HepG2 (cell line): ENCODE results near the gene NOTUM. TPM values are rescaled to one million over a fixed set of nuclear protein-coding genes. Genes with fewer than 3 reads are reported as not detected.

ENCODE experiments used
- ATAC-seq: fragments of 200-7000 bp; cut with Tn5 transposase; 3 replicates; pipeline ENCODE4 v1.9.1; 2020; ENCODE audit warnings: mild to moderate bottlenecking, moderate library complexity
- BruUV-seq: library from RNA; stranded (reverse); fragments of 400-500 nt; replicated peaks from 2 replicates; lab custom pipeline; 2021; lab: Mats Ljungman, UMichigan
- CTCF ChIA-PET: fragments of 300-600 bp; formaldehyde crosslinking; extraction: SDS; loops from one replicate; lab custom pipeline; 2021; ENCODE audit warnings: low total read pairs, inconsistent platforms, low intra/inter-chr PET ratio; lab: Yijun Ruan, JAX
- POLR2A ChIA-PET: fragments of 350-600 bp; sonication (Branson Sonifier 250); formaldehyde crosslinking; loops from one replicate; lab custom pipeline; 2020; ENCODE audit warnings: antibody characterized with exemption, inconsistent platforms; lab: Yijun Ruan, JAX
- DNase-seq: peaks from one replicate; pipeline ENCODE4 v3.0.0-alpha.2; 2015; ENCODE audit warnings: low spot score
- FAIRE-seq: peaks from 3 replicates; lab custom pipeline; 2011; peaks lifted over from hg19 to GRCh38; lab: Jason Lieb, UNC
- H2AFZ ChIP-seq: one replicate; pipeline ENCODE4 v1.6.1; 2011; ENCODE audit warnings: low read length, inconsistent platforms
- H3K27ac ChIP-seq: fragments of 300-600 bp; 3 replicates; pipeline ENCODE4 v1.8.0; 2011; ENCODE audit warnings: mixed run types, mild to moderate bottlenecking, mixed read lengths, low read length, inconsistent platforms; ENCODE audit not compliant: insufficient read depth; ENCODE audit errors: extremely low read length
- H3K27me3 ChIP-seq, 2 experiments: fragments of 200-600 bp in 1 of 2; 2 replicates in 1 of 2; 3 replicates in 1 of 2; pipeline versions ENCODE4 v1.6.0 to v1.8.0; 2011; ENCODE audit warnings: low read length in 2 of 2, mild to moderate bottlenecking in 2 of 2, moderate library complexity in 2 of 2, inconsistent platforms in 1 of 2; ENCODE audit not compliant: insufficient read depth in 2 of 2, control insufficient read depth in 1 of 2
- H3K36me3 ChIP-seq, 2 experiments: fragments of 200-600 bp in 1 of 2; replicated peaks in 1 of 2; 2 replicates in 1 of 2; 3 replicates in 1 of 2; pipeline versions ENCODE4 v1.5.1 to v1.8.0; 2011; ENCODE audit warnings: low read length in 2 of 2, inconsistent platforms in 1 of 2; ENCODE audit not compliant: insufficient read depth in 2 of 2, control insufficient read depth in 1 of 2
- H3K4me1 ChIP-seq: 2 replicates; pipeline ENCODE4 v1.5.1; 2012; ENCODE audit warnings: low read length, inconsistent platforms; ENCODE audit not compliant: insufficient read depth
- H3K4me2 ChIP-seq: 2 replicates; pipeline ENCODE4 v1.6.0; 2011; ENCODE audit warnings: low read depth, low read length, inconsistent platforms
- H3K4me3 ChIP-seq, 3 experiments: fragments of 200-600 bp in 1 of 3; sonication (generic), shearing (Covaris generic) in 1 of 3; replicated peaks in 1 of 3; 2 replicates each; pipeline ENCODE4 v1.5.1; 2011 to 2016; ENCODE audit warnings: low read length in 3 of 3, inconsistent platforms in 2 of 3, low read depth in 2 of 3, mild to moderate bottlenecking in 2 of 3, control low read depth in 1 of 3, mixed read lengths in 1 of 3; ENCODE audit not compliant: insufficient read depth in 1 of 3
- H3K79me2 ChIP-seq: one replicate; pipeline ENCODE4 v1.6.1; 2011; ENCODE audit warnings: low read length, inconsistent platforms; ENCODE audit not compliant: insufficient read depth
- H3K9ac ChIP-seq: 2 replicates; pipeline ENCODE4 v1.6.0; 2011; ENCODE audit warnings: mild to moderate bottlenecking, low read depth, low read length, inconsistent platforms; ENCODE audit not compliant: insufficient read depth
- H3K9me3 ChIP-seq: 2 replicates; pipeline ENCODE4 v1.5.1; 2012; ENCODE audit warnings: mild to moderate bottlenecking, low read length
- H4K20me1 ChIP-seq: 2 replicates; pipeline ENCODE4 v1.6.0; 2011; ENCODE audit warnings: inconsistent platforms, mild to moderate bottlenecking, low read length, moderate library complexity; ENCODE audit not compliant: insufficient read depth
- KIAA2018 ChIP-seq: sonication (generic); formaldehyde crosslinking; IDR thresholded peaks from 2 replicates; pipeline ENCODE4 v1.5.0; 2020; ENCODE audit warnings: mild to moderate bottlenecking, missing genetic modification reagents, borderline replicate concordance
- PLRG1 ChIP-seq: fragments of 450-650 bp; conservative IDR thresholded peaks from 2 replicates; pipeline ENCODE4 v1.6.1; 2016
- RFXANK ChIP-seq: IDR thresholded peaks from 2 replicates; pipeline ENCODE4 v1.6.1; 2016
- ZNF326 ChIP-seq: sonication (generic); formaldehyde crosslinking; IDR thresholded peaks from 2 replicates; pipeline ENCODE4 v1.4.0; 2020; ENCODE audit warnings: missing genetic modification reagents, borderline replicate concordance
- ZNF337 ChIP-seq: sonication (generic); formaldehyde crosslinking; IDR thresholded peaks from 2 replicates; pipeline ENCODE4 v1.5.1; 2020; ENCODE audit warnings: missing genetic modification reagents, low read depth, mild to moderate bottlenecking, borderline replicate concordance
- ZNF549 ChIP-seq: sonication (generic); formaldehyde crosslinking; IDR thresholded peaks from 2 replicates; pipeline ENCODE4 v1.5.0; 2020; ENCODE audit warnings: missing genetic modification reagents
- ZNF674 ChIP-seq: sonication (generic); formaldehyde crosslinking; IDR thresholded peaks from 2 replicates; pipeline ENCODE4 v1.5.0; 2020; ENCODE audit warnings: low read depth, mild to moderate bottlenecking, missing genetic modification reagents
- ZNF740 ChIP-seq: sonication (generic); formaldehyde crosslinking; IDR thresholded peaks from 2 replicates; pipeline ENCODE4 v1.4.0; 2020; ENCODE audit warnings: missing genetic modification reagents
- WGBS: methylation state at CpG from one replicate; pipeline ENCODE4 v1.1.6; 2017; ENCODE audit warnings: low lambda C conversion rate; 5-methylcytosine and 5-hydroxymethylcytosine counted together
- in situ Hi-C: cut with HindIII; loops from 2 replicates; pipeline ENCODE4 v1.10.0; 2017; ENCODE audit warnings: low pct_unique_long_range_greater_than_20kb; ENCODE audit not compliant: extremely low pct_ligation_motif_present
- intact Hi-C: fragments of 100-400 bp; cut with micrococcal nuclease; formaldehyde crosslinking; loops from one replicate; pipeline ENCODE4 v1.10.0; 2022; ENCODE audit not compliant: unreplicated experiment
- polyA plus RNA-seq, 8 experiments: library from polyadenylated mRNA; depleted of rRNA in 3 of 8; stranded (reverse) in 7 of 8; unstranded in 1 of 8; fragments of >200 nt; fragmentation: Illumina TruSeq in 4 of 8; extraction: Trizol in 4 of 8; gene quantifications; 2 replicates each; pipeline versions ENCODE4 v1.2.1 to v1.2.3, GENCODE V29; 2011 to 2016; ENCODE audit warnings: low read depth in 4 of 8, missing spikeins in 1 of 8, mixed read lengths in 1 of 8; ENCODE audit not compliant: insufficient read depth in 1 of 8
- total RNA-seq, 5 experiments: library from RNA; depleted of rRNA; stranded (reverse); fragments of >200 nt; fragmentation: Illumina TruSeq; extraction: Trizol; gene quantifications; 2 replicates each; pipeline ENCODE4 v1.2.3, GENCODE V29; 2016; ENCODE audit warnings: low read depth in 1 of 5
- TF ChIP-seq, protein P1 (sequence below): sonication (generic); formaldehyde crosslinking; IDR thresholded peaks from 2 replicates; pipeline ENCODE4 v1.5.0; 2020; ENCODE audit warnings: missing genetic modification reagents
- TF ChIP-seq, protein P2 (sequence below): sonication (generic); formaldehyde crosslinking; IDR thresholded peaks from 2 replicates; pipeline ENCODE4 v1.4.0; 2020; ENCODE audit warnings: missing genetic modification reagents, borderline replicate concordance

The NOTUM gene
- total and polyA plus RNA-seq, 2 of the 13 experiments (the other 11 are each of a cell fraction or from before 2014, with no cell fraction given), result 150 to 160 TPM

GRCh38 chr17:82008258-82008940 lies 47.4 kb upstream of the NOTUM start:
- FAIRE-seq (no peak), DNase-seq (no peak), ATAC-seq (no peak)
- 96% methylated on average over 21 of the region's 26 CpGs for WGBS
- POLR2A ChIA-PET, result interaction anchor here (1.0 to 1.9 kb wide), 3 partner anchors 11 to 14 kb away, joined by 4 to 9 read pairs (median 8); no protein-coding TSS in a partner anchor
- Histone ChIP-seq H3K4me2 (no peak overlapping the region), H2AFZ (no peak overlapping the region), H4K20me1 (no peaks in the 10 kb centered on the region), H3K27ac (no peak overlapping the region), H3K4me1 (peaks cover 72% of the 10 kb centered on the region), H3K9ac (no peak overlapping the region), H3K36me3 (peaks cover 43 to 59% of the 10 kb centered on the region in 2 experiments), H3K79me2 (peaks cover 27% of the 10 kb centered on the region), H3K9me3 (no peaks in the 10 kb centered on the region), H3K27me3 (no peaks in the 10 kb centered on the region), H3K4me3 (no peak overlapping the region)
- no TSS peak for BruUV-seq
- CTCF ChIA-PET, result interaction anchor here (0.8 kb wide), 1 partner anchor 49 kb away, joined by 4 read pairs; no protein-coding TSS in a partner anchor
- in situ Hi-C loops (no loop called here), intact Hi-C loops (no loop called here)
- TF ChIP-seq ZNF337 (CRISPR knock-in tag) (no peak), ZNF326 (no peak), PLRG1 (no peak), ZNF674 (CRISPR knock-in tag) (no peak), KIAA2018 (no peak), ZNF549 (CRISPR knock-in tag) (no peak), RFXANK (CRISPR knock-in tag) (no peak), ZNF740 (CRISPR knock-in tag) (no peak)
- TF ChIP-seq, protein P1, sequence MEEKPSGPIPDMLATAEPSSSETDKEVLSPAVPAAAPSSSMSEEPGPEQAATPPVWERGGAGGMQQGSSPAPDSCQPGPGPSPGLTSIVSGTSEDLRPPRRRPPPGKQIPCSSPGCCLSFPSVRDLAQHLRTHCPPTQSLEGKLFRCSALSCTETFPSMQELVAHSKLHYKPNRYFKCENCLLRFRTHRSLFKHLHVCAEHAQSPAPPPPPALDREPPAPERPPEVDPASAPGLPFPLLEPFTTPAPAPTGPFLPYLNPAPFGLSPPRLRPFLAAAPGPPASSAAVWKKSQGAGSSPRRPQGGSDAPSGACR, result no peak
- TF ChIP-seq, protein P2, sequence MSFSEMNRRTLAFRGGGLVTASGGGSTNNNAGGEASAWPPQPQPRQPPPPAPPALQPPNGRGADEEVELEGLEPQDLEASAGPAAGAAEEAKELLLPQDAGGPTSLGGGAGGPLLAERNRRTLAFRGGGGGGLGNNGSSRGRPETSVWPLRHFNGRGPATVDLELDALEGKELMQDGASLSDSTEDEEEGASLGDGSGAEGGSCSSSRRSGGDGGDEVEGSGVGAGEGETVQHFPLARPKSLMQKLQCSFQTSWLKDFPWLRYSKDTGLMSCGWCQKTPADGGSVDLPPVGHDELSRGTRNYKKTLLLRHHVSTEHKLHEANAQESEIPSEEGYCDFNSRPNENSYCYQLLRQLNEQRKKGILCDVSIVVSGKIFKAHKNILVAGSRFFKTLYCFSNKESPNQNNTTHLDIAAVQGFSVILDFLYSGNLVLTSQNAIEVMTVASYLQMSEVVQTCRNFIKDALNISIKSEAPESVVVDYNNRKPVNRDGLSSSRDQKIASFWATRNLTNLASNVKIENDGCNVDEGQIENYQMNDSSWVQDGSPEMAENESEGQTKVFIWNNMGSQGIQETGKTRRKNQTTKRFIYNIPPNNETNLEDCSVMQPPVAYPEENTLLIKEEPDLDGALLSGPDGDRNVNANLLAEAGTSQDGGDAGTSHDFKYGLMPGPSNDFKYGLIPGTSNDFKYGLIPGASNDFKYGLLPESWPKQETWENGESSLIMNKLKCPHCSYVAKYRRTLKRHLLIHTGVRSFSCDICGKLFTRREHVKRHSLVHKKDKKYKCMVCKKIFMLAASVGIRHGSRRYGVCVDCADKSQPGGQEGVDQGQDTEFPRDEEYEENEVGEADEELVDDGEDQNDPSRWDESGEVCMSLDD (CRISPR knock-in tag), result no peak
